ENCODE data around the gene ARMC10.

- TF ChIP-seq CTCF (IDR thresholded peaks at IDR 0.05), result no peak
- no peak for TF ChIP-seq POLR2A (IDR thresholded peaks at IDR 0.05)
Observed at GRCh38 chr7:103073989-103074518, 886 bp upstream of the ARMC10 start.

Measured in right lobe of liver (tissue), 4 donors.